Measurements from ENCODE around the gene ME1.
"Not testable (repeated sequence)": the region's sequence is repeated elsewhere in the genome, so short reads cannot be mapped to it uniquely, and the experiment has no call there.

Gene ME1

DNA sequence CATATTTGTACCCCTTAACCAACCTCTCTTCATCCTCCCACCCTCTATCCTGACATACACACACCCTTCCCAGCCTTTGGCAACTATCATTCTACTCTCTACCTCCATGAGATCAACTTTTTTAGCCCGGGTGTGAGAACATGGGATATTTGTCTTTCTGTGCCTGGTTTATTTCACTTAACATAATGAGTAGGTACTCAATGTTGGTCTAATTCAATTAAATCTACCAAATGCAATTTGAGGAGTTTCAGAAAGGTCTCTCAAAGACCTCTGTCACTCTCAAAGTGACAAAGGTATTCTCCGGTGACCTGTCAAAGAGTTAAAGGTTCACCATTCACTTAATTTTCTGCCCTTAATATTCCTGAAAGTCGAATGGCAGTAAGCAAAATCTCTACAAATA lies 87.7 kb downstream of the ME1 start:
- no peaks in the 10 kb centered on the region for H3K36me3 ChIP-seq (ENCODE audit: control insufficient read depth, low read length)
- no peaks in the 10 kb centered on the region for H3K4me1 ChIP-seq (ENCODE audit: control insufficient read depth, low read length)
- no peaks in the 10 kb centered on the region for H3K9me2 ChIP-seq (replicated peaks; ENCODE audit: control insufficient read depth, low read length)
- H3K27me3 ChIP-seq (ENCODE audit: control insufficient read depth, low read length): no peaks in the 10 kb centered on the region
- TF ChIP-seq, protein P1, sequence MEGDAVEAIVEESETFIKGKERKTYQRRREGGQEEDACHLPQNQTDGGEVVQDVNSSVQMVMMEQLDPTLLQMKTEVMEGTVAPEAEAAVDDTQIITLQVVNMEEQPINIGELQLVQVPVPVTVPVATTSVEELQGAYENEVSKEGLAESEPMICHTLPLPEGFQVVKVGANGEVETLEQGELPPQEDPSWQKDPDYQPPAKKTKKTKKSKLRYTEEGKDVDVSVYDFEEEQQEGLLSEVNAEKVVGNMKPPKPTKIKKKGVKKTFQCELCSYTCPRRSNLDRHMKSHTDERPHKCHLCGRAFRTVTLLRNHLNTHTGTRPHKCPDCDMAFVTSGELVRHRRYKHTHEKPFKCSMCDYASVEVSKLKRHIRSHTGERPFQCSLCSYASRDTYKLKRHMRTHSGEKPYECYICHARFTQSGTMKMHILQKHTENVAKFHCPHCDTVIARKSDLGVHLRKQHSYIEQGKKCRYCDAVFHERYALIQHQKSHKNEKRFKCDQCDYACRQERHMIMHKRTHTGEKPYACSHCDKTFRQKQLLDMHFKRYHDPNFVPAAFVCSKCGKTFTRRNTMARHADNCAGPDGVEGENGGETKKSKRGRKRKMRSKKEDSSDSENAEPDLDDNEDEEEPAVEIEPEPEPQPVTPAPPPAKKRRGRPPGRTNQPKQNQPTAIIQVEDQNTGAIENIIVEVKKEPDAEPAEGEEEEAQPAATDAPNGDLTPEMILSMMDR (IDR thresholded peaks at IDR 0.05; ENCODE audit: low read depth, low read length, poor library complexity, severe bottlenecking): no peak
- TF ChIP-seq EZH2phosphoT487 (IDR thresholded peaks at IDR 0.05; ENCODE audit: borderline replicate concordance, low read length): no peak
- H3K4me2 ChIP-seq (ENCODE audit: low read length): no peak overlapping the region
- no peaks in the 10 kb centered on the region for H3K79me2 ChIP-seq (ENCODE audit: control insufficient read depth, low read length)
- H3K9me3 ChIP-seq (ENCODE audit: control insufficient read depth, insufficient read depth, low read length): no peaks in the 10 kb centered on the region
- no peak overlapping the region for H3K4me3 ChIP-seq (ENCODE audit: low read length)
- H3K27ac ChIP-seq (ENCODE audit: low read depth, low read length): no peak overlapping the region
- no peaks in the 10 kb centered on the region for H4K20me1 ChIP-seq (ENCODE audit: control insufficient read depth, insufficient read depth, low read depth, low read length)
- no peaks in the 10 kb centered on the region for H3F3A ChIP-seq (ENCODE audit: control insufficient read depth, insufficient read depth)

DNA sequence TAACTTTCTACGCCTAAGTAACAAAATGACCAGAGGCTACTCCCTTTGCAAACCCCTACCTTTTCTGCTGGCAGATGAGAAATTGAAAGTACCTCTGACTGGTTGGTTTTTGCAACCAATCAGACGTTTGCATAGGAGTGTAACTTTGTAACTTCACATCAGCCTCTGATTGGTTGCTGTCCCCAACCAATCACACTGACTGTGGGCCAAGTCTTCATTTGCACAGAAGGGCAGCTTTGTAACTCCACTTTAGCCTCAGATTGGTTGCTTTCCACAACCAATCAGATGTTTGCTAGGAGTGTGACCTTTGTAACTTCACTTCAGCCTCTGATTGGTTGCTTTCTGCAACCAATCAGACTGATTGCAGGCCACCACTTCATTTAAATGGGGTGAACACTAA lies 89.1 kb downstream of the ME1 start:
- Histone ChIP-seq H3K79me2 (ENCODE audit: control insufficient read depth, low read length) (no peaks in the 10 kb centered on the region), H3K27me3 (ENCODE audit: control insufficient read depth, low read length) (no peaks in the 10 kb centered on the region), H3K9me2 (replicated peaks; ENCODE audit: control insufficient read depth, low read length) (no peaks in the 10 kb centered on the region), H3K4me1 (ENCODE audit: control insufficient read depth, low read length) (no peaks in the 10 kb centered on the region), H3K27ac (ENCODE audit: low read depth, low read length) (no peak overlapping the region), H3K36me3 (ENCODE audit: control insufficient read depth, low read length) (no peaks in the 10 kb centered on the region), H4K20me1 (ENCODE audit: control insufficient read depth, insufficient read depth, low read depth, low read length) (no peaks in the 10 kb centered on the region), H3K4me2 (ENCODE audit: low read length) (no peak overlapping the region), H3F3A (ENCODE audit: control insufficient read depth, insufficient read depth) (no peaks in the 10 kb centered on the region), H3K9me3 (ENCODE audit: control insufficient read depth, insufficient read depth, low read length) (no peaks in the 10 kb centered on the region), H3K4me3 (ENCODE audit: low read length) (no peak overlapping the region)
- TF ChIP-seq, protein P1 (IDR thresholded peaks at IDR 0.05; ENCODE audit: low read depth, low read length, poor library complexity, severe bottlenecking): no peak
- no peak for TF ChIP-seq EZH2phosphoT487 (IDR thresholded peaks at IDR 0.05; ENCODE audit: borderline replicate concordance, low read length)

DNA sequence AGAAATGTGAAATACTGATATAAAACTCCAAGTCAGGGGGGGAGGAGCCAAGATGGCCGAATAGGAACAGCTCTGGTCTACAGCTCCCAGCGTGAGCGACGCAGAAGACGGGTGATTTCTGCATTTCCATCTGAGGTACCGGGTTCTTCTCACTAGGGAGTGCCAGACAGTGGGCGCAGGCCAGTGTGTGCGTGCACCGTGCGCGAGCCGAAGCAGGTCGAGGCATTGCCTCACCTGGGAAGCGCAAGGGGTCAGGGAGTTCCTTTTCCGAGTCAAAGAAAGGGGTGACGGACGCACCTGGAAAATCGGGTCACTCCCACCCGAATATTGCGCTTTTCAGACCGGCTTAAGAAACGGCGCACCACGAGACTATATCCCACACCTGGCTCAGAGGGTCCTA lies 96.9 kb downstream of the ME1 start:
- H3K27ac ChIP-seq (ENCODE audit: low read depth, low read length); H3K4me2 ChIP-seq (ENCODE audit: low read length); H3K36me3 ChIP-seq (ENCODE audit: control insufficient read depth, low read length); H3K4me3 ChIP-seq (ENCODE audit: low read length); H3K9me2 ChIP-seq (replicated peaks; ENCODE audit: control insufficient read depth, low read length); H3K9me3 ChIP-seq (ENCODE audit: control insufficient read depth, insufficient read depth, low read length); H3K4me1 ChIP-seq (ENCODE audit: control insufficient read depth, low read length); H3K79me2 ChIP-seq (ENCODE audit: control insufficient read depth, low read length); H3F3A ChIP-seq (ENCODE audit: control insufficient read depth, insufficient read depth); H3K27me3 ChIP-seq (ENCODE audit: control insufficient read depth, low read length); H4K20me1 ChIP-seq (ENCODE audit: control insufficient read depth, insufficient read depth, low read depth, low read length): not testable (repeated sequence)

DNA sequence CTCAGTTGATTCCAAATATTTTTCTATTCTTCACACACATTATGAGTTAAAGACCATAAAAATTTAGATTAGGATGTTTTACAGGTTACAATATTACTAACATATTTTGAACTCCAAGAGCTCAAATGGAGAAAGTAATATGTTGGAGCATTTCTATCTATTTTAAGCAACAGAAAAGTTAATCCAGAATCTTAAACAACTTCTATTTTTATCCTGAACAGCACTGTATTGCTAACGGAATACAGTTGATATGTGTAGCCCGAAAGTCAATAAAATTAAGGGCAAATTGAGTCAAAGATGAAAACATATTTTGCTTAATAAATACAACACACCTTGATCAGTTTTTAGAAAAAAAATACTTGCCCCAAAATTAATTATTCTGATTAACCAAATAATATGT lies 97.4 kb downstream of the ME1 start:
- Histone ChIP-seq H3K9me2 (replicated peaks; ENCODE audit: control insufficient read depth, low read length) (no peaks in the 10 kb centered on the region), H3K79me2 (ENCODE audit: control insufficient read depth, low read length) (no peaks in the 10 kb centered on the region), H3K27ac (ENCODE audit: low read depth, low read length) (no peak overlapping the region), H3K4me2 (ENCODE audit: low read length) (no peak overlapping the region), H3K36me3 (ENCODE audit: control insufficient read depth, low read length) (no peaks in the 10 kb centered on the region), H3K4me1 (ENCODE audit: control insufficient read depth, low read length) (no peaks in the 10 kb centered on the region), H3K27me3 (ENCODE audit: control insufficient read depth, low read length) (no peaks in the 10 kb centered on the region), H4K20me1 (ENCODE audit: control insufficient read depth, insufficient read depth, low read depth, low read length) (no peaks in the 10 kb centered on the region), H3F3A (ENCODE audit: control insufficient read depth, insufficient read depth) (no peaks in the 10 kb centered on the region), H3K4me3 (ENCODE audit: low read length) (no peak overlapping the region), H3K9me3 (ENCODE audit: control insufficient read depth, insufficient read depth, low read length) (no peaks in the 10 kb centered on the region)
- TF ChIP-seq, protein P1 (IDR thresholded peaks at IDR 0.05; ENCODE audit: low read depth, low read length, poor library complexity, severe bottlenecking): no peak
- no peak for TF ChIP-seq EZH2phosphoT487 (IDR thresholded peaks at IDR 0.05; ENCODE audit: borderline replicate concordance, low read length)

Measured in DOHH2 (cell line).